GM12892 (cell line): ENCODE data around the gene DACT3.

ENCODE experiments used
- POLR2A ChIP-seq: IDR thresholded peaks from 2 replicates; pipeline ENCODE4 v1.6.1; 2011; ENCODE audit warnings: low read depth, low read length, control low read depth
- POLR2AphosphoS5 ChIP-seq: IDR thresholded peaks from 2 replicates; pipeline ENCODE4 v1.6.1; 2011; ENCODE audit warnings: low read depth, low read length, control low read depth

DNA sequence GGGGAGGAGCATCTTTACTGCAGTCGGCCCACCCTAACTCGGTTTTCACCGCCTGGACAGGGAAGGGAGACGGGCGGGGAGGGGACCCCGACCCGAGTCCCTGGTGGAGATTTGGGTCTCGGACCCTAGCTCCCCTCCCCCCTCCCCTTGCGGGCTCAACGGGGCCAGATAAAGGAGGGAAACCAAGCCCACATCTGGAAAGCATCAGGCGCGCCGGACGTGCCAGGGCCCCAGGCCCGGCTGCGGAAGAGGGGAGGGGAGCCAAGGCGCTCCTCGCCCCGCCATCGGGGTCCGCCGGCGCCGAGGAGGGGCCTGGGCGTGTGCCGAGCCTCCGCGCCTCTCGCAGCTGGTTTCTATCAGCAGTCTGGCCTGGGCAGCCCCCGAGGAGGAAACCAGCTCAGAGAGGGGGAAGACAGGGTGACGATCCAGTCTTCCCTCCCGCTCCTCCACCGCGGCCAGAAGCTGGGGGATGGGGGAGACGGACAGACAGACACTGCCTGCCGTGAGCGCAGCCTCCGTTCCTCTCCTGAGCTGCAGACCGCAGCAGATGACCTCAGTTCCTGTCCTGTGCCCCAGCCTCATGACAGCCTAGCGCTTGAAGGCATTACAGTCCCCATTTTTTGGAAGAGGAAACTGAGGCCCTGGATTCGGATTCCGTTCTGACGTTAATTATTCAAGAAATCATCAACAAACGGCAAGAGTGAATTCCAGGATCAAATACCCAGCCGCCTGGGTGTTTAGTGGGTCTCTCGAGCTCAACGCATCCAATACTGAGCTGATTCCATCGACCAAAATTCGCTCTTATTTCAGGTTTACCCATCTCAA is 21.4 kb downstream of the DACT3 start:
- TF ChIP-seq POLR2AphosphoS5 (no peak), POLR2A (no peak)
